NCI-H526 (cell line): ENCODE measurements around the gene AGR2.
A peak's percentile ranks its signal among the peaks of the same experiment; 100 is the strongest.
"Not testable (repeated sequence)": the region's sequence is repeated elsewhere in the genome, so short reads cannot be mapped to it uniquely, and the experiment has no call there.

Source experiments
- DNase-seq, 2 experiments: peaks; one replicate each; lab custom pipeline; 2025; lab: John Stamatoyannopoulos, UW

The AGR2 gene

DNA sequence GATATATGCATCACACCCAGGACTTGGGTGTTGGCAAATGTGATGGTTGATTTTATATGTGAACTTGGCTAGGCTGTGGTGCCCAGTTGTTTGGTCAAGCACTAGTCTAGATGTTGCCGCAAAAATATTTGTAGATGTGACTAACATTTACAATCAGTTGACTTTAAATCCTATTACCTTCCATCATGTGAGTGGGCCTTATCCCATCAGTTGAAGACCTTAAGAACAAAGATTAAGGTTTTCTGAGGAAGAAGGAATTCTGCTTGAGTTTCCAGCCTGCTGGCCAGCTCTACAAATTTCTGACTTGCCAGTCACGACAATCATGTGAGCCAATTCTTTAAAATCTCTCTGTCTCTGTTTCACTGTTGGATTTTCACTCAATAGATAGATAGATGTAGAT, 30.9 kb downstream of the AGR2 start:
- no peak for DNase-seq

DNA sequence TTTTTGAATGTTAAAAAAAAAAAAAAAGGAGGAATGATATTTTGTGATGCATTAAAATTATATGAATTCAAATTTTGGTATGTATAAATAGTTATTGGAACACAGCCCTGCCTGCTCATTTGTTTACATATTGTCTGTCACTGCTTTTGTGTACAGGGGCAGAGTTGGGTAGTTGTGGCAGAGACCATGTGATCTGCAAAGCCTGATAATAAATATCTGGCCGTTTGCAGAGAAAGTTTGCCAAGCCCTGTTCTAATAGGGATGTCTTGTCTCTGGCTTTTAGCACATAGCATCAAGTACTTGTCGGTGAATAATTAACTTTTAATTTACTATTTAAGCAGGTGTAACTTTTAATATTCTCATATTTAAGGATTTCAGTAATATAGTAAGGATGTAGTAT, 31.5 kb downstream of the AGR2 start:
- peak in 1 of 2 experiments; percentile 5 for DNase-seq

DNA sequence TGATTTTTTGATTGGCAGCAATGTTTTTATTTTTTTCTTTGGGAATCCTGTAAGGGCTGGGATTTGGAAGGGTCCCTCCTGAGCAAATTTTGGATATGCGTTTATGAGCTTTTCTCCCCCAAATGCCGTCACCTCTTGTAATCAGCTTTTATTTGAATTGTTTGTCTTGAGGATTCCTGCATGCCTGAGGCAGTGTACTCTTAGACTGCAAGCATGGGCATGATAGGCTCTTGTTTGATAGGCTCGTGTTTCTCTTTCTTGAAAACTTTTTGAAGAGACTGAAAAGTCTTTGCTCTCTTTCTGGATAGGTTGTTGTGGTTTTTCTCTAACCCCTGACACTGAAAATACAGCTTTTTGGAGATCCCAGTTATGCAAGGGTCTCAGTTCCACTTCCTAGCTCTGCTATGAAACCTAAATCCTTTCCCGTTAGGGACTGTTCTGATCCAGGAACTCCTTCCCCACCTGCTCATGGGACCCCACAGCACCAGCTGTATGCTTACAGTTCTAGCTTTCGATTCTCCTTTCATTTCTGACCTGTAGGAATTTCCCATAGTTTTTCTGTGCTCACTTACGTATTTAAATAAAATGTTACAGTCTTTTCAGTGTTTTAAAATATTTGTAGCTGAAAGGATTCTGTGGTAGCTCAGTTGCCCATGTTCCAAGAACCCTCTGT, 34.0 kb downstream of the AGR2 start:
- no peak for DNase-seq

DNA sequence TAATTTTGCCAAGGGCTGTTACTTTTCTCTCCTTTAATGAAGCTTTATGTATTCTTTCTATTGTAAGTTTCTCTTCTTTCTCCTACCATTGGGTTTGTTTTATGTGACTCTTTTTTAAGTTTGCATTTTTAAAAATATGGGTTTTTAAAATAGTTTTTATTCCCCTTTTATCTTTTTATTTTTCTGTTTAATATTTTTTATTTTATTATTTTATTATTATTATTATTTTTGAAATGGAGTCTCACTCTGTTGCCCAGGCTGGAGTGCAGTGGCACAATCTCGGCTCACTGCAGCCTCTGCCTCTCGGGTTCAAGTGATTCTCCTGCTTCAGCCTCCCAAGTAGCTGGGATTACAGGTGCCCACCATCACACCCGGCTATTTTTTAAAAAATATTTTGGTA, 34.8 kb downstream of the AGR2 start:
- DNase-seq = not testable (repeated sequence)

DNA sequence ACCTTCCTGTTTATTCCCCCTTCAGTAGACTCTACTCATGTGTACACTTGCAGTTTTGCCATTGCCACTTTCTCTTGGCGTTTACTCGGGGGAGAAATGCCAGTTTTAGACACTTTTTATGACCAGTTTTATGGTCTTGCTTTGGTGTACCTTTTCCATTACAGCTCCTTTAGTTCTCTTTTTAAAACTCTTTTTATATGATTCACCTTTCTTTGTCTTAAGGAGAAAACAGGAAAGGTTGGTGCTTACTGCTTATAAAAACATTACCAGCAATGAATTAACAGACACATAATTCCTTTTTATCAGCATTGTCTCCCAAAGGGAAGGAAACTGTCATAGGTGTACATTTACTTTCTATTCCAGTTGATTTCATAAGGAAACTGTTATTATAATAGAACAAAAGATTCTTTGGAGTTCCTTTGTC, 39.4 kb downstream of the AGR2 start:
- no peak for DNase-seq

- no peak for DNase-seq
Measured at GRCh38 chr7:16764942-16765341, 39.9 kb downstream of the AGR2 start.

DNA sequence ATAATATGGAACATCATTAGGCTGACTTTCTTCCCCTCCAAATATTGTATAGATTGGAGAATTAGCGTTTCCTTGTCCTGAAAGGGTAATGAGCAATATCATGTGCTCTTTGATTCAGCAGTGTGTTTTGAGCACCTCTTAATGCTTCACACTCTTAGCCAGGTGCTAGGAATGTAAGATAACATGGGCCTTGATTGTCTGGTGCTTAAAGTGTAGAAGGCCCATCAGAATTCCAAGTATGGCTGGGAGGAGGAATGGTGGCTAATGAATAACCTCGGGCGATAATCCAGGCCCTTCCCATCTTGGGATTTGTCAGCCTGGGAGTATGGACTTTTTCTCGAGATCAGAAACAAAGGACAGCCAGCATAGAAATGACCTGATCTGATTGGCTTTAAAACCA, 42.6 kb downstream of the AGR2 start:
- DNase-seq = no peak

DNA sequence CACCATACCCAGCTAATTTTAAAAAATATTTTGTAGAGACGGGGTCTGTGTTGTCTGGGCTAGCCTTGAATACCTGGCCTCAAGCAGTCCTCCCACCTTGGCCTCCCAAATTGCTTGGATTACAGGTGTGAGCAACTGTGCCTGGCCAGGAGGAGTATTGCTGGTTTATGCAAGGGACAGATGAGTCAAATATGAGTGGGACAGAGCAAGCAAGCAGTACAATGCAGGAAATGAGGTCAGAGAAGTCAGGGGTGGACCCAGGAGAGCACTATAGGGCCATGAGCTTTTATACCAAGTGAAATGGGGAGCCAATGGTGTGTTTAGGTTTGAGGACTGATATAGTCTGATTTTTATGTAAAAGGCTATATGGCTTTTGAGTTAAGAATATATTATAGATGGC, 45.0 kb downstream of the AGR2 start:
- DNase-seq = no peak

DNA sequence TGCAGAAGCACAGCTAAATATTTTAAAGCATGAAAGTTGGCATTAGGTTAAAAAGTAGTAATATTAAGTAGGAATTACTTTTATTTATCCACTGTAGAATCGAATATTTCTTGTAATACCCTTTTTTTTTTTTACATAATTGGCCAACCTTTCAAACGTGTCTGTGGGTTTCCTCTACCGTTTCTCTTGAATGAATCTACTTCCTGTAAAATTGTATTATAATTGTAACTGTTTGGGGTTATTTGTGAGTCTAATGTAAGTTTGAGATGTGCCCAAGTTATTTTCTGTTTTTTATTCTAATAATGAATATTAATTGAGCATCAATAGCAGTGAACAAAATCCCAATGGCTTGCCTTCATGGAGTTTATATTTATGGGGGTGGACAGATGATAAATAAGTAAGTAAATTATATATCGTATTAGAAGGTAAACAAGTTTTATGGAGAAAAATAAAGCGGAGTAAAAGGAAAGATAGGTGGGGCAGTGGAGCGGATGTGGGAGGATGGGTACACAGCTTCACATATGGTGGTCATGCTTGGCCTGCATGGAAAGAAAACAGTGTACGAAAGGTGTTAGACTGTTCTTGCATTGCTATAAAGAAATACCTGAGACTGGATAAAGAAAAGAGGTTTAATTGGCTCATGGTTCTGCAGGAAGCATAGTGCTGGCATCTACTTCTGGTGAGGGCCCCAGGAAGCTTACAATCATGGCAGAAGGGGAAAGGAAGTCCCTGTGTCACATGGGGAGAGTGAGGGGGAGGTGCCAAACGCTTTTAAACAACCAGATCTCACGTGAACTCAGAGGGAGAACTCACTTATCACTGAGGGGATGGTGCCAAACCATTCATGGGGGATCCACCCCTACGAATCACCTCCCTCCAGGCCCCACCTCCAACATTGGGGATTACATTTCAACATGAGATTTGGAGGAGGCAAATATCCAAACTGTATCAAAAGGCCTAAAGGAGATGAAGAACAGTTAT, 45.9 kb downstream of the AGR2 start:
- DNase-seq = no peak

DNA sequence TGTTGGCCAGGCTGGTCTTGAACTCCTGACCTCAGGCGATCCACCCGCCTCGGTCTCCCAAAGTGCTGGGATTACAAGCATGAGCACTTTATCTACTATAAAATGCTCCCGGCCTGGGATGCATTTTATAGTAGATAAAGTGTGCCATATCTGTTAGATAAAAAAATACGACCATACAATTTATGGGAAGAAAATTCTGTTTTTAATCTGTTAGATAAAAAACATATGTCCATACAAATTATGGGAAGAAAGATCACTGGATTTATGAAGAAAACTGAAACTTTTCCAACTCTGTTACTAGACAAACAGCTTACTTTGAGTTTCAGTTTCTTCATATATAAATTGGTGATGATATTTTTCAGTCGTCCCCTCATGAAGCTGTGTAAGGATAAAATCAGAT, 46.8 kb downstream of the AGR2 start:
- DNase-seq = no peak

GRCh38 chr7:16755397-16755796, 49.4 kb downstream of the AGR2 start:
- peak in 1 of 2 experiments; percentile 21 for DNase-seq

GRCh38 chr7:16754856-16755317, 49.9 kb downstream of the AGR2 start:
- peak in 1 of 2 experiments; percentile 23 for DNase-seq

DNA sequence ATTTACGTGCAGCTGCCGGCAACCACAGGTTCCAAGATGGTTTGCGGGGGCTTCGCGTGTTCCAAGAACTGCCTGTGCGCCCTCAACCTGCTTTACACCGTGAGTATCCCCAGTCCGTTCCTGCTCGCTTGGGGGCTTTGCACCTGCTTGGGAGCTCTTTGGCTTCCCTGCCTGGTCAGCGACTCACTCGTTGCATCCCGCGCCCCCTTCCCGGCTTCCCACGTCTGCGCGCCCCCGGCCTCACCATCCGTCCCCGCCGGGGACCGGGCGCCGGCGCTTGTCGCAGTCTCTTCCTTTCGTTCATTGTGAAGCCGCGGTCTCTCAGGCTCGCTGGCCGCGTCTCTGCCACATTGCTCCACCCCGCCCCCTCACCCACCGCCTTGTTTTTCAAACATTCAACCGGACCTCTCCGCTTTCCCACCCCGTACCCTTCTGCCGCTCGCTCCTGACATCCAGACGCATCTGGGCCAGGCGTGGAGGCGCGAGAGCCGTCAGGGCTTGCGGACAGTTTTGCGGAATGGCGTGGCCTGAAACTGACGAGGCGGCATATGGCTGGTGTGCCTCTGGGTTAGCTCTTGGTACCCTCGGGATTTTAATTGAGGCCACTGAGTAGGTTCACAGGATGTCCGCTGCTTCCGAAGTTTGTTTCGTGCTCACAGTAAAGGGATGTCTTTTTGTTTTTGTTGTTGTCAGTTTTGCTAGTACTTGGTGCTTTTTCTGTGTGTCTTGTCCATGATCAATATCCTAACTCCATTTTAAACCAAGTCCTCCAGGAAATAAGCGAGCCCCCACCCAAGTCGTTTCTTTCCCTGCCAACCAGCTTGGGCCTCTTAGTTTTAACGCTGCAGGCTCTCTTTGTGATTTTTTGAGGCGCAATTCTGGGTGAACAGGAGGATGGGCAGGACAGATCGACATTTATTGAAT, 50.6 kb downstream of the AGR2 start:
- peak; percentile 68 to 82 for DNase-seq

DNA sequence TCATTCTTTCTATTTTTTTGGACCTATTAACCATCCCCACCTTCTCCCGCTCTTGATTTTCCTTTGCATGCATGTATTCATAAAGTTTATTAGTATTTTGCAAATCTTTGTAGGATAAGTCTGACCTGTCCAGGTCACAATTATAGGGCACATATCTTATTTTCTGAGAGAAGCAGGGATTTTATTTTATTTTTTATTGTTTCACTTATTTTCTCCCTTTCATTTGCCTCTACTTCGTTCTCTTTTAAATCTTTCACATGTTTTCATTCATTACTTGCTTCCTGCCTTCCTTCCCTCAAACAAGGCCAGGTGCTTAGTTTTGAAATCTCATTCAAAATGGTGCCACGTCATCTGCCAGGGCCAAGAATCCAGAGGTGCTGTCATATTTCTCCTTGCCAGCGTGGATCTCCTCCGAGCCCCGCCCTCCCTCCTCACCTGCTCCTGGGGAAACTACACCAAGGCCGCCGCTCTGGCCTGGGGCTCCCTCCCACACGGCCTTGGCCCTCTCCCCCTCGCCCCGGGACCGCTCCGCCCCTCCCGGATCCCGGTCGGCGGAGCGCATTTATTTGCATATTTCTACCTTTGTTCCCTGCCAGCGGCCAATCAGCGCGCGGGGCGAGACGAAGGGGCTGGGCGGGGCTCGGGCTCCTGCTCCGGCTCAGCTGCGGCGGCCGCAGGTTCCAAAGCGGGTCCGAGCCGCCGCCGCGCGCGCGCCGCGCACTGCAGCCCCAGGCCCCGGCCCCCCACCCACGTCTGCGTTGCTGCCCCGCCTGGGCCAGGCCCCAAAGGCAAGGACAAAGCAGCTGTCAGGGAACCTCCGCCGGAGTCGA, 51.5 kb downstream of the AGR2 start, which contains the start of gene TSPAN13:
TSS of gene TSPAN13 (plus strand) at position 654 of the 830 bp plus-strand sequence. CDS start 213 bp downstream, outside the sequence.
- peak; percentile 91 to 97 for DNase-seq

GRCh38 chr7:16747102-16747501, 57.7 kb downstream of the AGR2 start:
- DNase-seq = no peak

DNA sequence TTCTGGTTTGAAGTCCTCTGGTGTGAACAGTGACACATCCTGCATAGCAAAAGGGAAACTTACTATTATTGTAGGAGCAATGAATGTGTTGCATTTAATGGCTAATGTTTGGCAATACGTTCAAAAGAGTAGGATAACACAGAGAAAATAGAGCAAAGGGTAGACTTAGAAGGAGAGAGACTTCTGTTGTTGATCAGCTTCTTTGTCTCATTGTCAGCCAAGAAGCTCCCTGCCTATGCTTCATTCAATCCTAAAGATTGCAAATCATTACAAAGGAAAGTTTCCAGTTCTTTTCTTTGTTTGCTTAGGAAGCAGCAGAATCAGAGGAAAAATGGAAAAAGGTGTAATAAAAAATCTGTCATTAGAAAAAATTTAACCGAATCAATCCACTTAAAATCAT, 59.2 kb downstream of the AGR2 start:
- DNase-seq = no peak

DNA sequence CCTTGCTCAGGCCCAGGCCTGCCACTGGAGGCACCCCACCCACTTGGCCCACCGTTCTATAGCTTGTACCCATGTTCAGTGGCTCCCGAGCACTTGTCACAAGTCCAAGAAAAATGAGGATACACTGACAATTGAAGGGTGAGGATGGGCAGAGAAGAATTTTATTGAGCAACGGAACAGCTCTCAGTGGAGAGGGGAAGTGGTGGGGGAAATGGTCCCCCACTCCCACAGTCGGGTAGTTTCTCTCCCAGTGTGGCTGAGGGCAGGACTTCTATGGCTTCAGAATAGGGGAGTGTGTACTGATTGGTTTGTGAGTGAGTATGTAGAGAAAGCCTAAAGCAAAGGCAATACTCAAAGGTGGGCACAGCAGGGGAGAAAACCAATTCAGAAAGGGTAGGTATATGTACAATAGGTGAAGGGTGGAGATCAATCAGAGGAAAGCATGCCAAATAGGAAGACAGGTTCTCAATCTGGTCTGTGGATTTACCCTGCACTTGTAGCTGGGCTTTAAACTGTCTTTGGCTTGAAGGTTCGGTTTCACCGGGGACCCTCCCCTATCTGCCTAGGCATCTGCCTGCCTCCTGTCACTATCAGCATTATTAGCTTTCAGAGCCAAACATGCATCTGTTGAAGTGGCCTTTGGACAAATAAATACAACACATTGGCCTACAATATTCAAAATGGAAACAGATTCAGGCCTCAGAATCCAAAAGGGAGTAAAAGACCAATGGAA, 60.1 kb downstream of the AGR2 start:
- no peak for DNase-seq

GRCh38 chr7:16743236-16743635, 61.6 kb downstream of the AGR2 start:
- DNase-seq = no peak

DNA sequence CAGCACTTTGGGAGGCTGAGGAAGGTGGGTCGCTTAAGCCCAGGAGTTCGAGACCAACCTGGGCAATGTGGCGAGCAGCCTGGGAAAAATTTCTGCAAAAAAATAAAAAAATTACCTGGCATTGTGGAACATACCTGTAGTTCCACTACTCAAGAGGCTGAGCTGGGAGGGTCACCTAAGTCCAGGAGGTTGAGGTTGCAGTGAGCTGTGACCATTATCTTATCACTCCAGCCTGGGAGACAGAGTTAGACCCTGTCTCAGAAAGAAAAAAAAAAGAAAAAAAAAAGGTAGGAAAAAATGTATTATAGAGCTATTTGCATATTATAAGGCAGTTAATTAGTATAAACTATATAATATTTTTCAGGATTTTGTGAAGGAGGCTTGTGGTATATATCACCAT, 62.3 kb downstream of the AGR2 start:
- no peak for DNase-seq
